Fibroblast of lung (primary cell): ENCODE data around the gene C19orf81. TPM values are rescaled to one million over a fixed set of nuclear protein-coding genes. Genes with fewer than 3 reads are reported as not detected.

ENCODE experiments used
- DNase-seq, 2 donors: peaks; one replicate each; pipeline versions ENCODE4 v3.0.0 to v3.0.0-alpha.2; 2010; ENCODE audit warnings: low read depth in 2 of 2
- H2AFZ ChIP-seq: 2 replicates; pipeline ENCODE4 v1.5.1; 2012; ENCODE audit warnings: low read length, control low read depth, inconsistent platforms
- H3K27ac ChIP-seq: 2 replicates; pipeline ENCODE4 v1.5.1; 2011; ENCODE audit warnings: low read length, control low read depth; ENCODE audit not compliant: insufficient read depth
- H3K27me3 ChIP-seq: 2 replicates; pipeline ENCODE4 v1.5.1; 2011; ENCODE audit warnings: mild to moderate bottlenecking, low read length; ENCODE audit not compliant: control insufficient read depth, insufficient read depth
- H3K36me3 ChIP-seq: 2 replicates; pipeline ENCODE4 v1.5.1; 2011; ENCODE audit warnings: low read length; ENCODE audit not compliant: control insufficient read depth, insufficient read depth
- H3K4me1 ChIP-seq: 2 replicates; pipeline ENCODE4 v1.5.1; 2011; ENCODE audit warnings: low read length; ENCODE audit not compliant: control insufficient read depth, insufficient read depth; ENCODE audit errors: extremely low read depth
- H3K4me2 ChIP-seq: 2 replicates; pipeline ENCODE4 v1.5.1; 2011; ENCODE audit warnings: low read length, control low read depth; ENCODE audit not compliant: insufficient read depth; ENCODE audit errors: extremely low read depth
- H3K4me3 ChIP-seq, 4 experiments: fragments of 200-600 bp in 1 of 4; sonication (generic) in 1 of 4; replicated peaks in 1 of 4; 2 replicates each; pipeline ENCODE4 v1.5.1; 2011 to 2016; ENCODE audit warnings: low read length in 4 of 4, low read depth in 3 of 4, mild to moderate bottlenecking in 3 of 4, control low read depth in 2 of 4, inconsistent platforms in 1 of 4, mixed read lengths in 1 of 4; ENCODE audit not compliant: insufficient read depth in 1 of 4; ENCODE audit errors: control extremely low read depth in 1 of 4
- H3K79me2 ChIP-seq: 2 replicates; pipeline ENCODE4 v1.5.1; 2012; ENCODE audit warnings: mild to moderate bottlenecking, low read length, inconsistent platforms; ENCODE audit not compliant: control insufficient read depth, insufficient read depth
- H3K9ac ChIP-seq: 2 replicates; pipeline ENCODE4 v1.5.1; 2011; ENCODE audit warnings: mild to moderate bottlenecking, low read length, control low read depth; ENCODE audit not compliant: insufficient read depth
- H3K9me3 ChIP-seq: 2 replicates; pipeline ENCODE4 v1.5.1; 2012; ENCODE audit warnings: low read depth, low read length; ENCODE audit not compliant: control insufficient read depth, insufficient read depth
- H4K20me1 ChIP-seq: 2 replicates; pipeline ENCODE4 v1.5.1; 2011; ENCODE audit warnings: low read length; ENCODE audit not compliant: control insufficient read depth, insufficient read depth; ENCODE audit errors: extremely low read depth
- EZH2 ChIP-seq: IDR thresholded peaks from 2 replicates; pipeline ENCODE4 v1.5.1; 2012; ENCODE audit warnings: low read length, control low read depth, mild to moderate bottlenecking; ENCODE audit errors: missing control alignments
- polyA plus RNA-seq, 2 donors: library from polyadenylated mRNA; depleted of rRNA in 1 of 2; stranded (reverse) in 1 of 2; unstranded in 1 of 2; fragments of >200 nt; gene quantifications; 2 replicates each; pipeline ENCODE4 v1.2.1, GENCODE V29; 2011 to 2012; ENCODE audit warnings: missing spikeins in 1 of 2
- total RNA-seq: library from RNA; depleted of rRNA; stranded (reverse); fragments of >200 nt; gene quantifications from 2 replicates; pipeline ENCODE4 v1.2.1, GENCODE V29; 2014
- TF ChIP-seq, protein P1 (sequence below), 2 donors: IDR thresholded peaks in 1 of 2; conservative IDR thresholded peaks in 1 of 2; 1 replicate in 1 of 2; 2 replicates in 1 of 2; pipeline ENCODE4 v1.5.1; 2011 to 2012; ENCODE audit warnings: low read length in 2 of 2, control low read depth in 1 of 2, inconsistent platforms in 1 of 2, low read depth in 1 of 2, mild to moderate bottlenecking in 1 of 2

Gene C19orf81
- total and polyA plus RNA-seq, 2 donors (not counting 1 experiment from before 2014, with no cell fraction given): not detected

GRCh38 chr19:50648659-50649058, 586 bp upstream of the C19orf81 start:
- Histone ChIP-seq H3K36me3 (no peaks in the 10 kb centered on the region), H4K20me1 (no peaks in the 10 kb centered on the region), H3K27me3 (no peaks in the 10 kb centered on the region), H3K9ac (no peak overlapping the region), H3K9me3 (no peaks in the 10 kb centered on the region), H3K4me2 (no peak overlapping the region), H3K4me1 (no peaks in the 10 kb centered on the region), H3K4me3 (no peak overlapping the region), H2AFZ (no peak overlapping the region), H3K27ac (no peak overlapping the region), H3K79me2 (no peaks in the 10 kb centered on the region)
- DNase-seq: no peak
- TF ChIP-seq, protein P1, sequence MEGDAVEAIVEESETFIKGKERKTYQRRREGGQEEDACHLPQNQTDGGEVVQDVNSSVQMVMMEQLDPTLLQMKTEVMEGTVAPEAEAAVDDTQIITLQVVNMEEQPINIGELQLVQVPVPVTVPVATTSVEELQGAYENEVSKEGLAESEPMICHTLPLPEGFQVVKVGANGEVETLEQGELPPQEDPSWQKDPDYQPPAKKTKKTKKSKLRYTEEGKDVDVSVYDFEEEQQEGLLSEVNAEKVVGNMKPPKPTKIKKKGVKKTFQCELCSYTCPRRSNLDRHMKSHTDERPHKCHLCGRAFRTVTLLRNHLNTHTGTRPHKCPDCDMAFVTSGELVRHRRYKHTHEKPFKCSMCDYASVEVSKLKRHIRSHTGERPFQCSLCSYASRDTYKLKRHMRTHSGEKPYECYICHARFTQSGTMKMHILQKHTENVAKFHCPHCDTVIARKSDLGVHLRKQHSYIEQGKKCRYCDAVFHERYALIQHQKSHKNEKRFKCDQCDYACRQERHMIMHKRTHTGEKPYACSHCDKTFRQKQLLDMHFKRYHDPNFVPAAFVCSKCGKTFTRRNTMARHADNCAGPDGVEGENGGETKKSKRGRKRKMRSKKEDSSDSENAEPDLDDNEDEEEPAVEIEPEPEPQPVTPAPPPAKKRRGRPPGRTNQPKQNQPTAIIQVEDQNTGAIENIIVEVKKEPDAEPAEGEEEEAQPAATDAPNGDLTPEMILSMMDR (conservative IDR thresholded peaks at IDR 0.05 in 1 of 2, IDR thresholded peaks at IDR 0.05 in 1 of 2; ENCODE audit: low read depth in 1 of 2, low read length in 2 of 2): no peak
- TF ChIP-seq EZH2: no peak

DNA sequence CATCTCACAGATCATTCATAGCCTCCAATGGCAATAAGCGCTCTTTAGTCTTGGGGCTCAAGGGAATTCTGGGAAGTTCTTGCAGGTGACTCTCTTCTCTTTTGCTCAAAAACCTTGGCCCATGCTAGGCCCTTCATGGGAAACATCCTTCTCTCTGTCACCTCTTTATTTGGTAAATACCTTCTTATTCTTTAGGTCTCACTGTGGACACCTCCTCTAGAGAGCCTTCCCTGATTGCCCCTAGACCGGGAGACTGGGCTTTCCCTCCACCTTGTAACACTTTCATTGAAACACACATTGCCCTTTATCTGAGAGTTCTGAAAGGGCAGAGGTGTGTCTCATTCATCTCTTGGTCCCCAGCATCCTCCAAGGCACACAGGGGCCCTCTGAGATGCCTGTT, 1.9 kb downstream of the C19orf81 start:
- Histone ChIP-seq H3K27ac (no peak overlapping the region), H3K4me1 (no peaks in the 10 kb centered on the region), H3K4me2 (no peak overlapping the region), H3K36me3 (no peaks in the 10 kb centered on the region), H2AFZ (no peak overlapping the region), H3K9me3 (no peaks in the 10 kb centered on the region), H3K79me2 (no peaks in the 10 kb centered on the region), H3K27me3 (no peaks in the 10 kb centered on the region), H4K20me1 (no peaks in the 10 kb centered on the region), H3K9ac (no peak overlapping the region), H3K4me3 (no peak overlapping the region)
- no peak for DNase-seq
- no peak for TF ChIP-seq EZH2
- TF ChIP-seq, protein P1 (conservative IDR thresholded peaks at IDR 0.05 in 1 of 2, IDR thresholded peaks at IDR 0.05 in 1 of 2; ENCODE audit: low read depth in 1 of 2, low read length in 2 of 2): no peak

DNA sequence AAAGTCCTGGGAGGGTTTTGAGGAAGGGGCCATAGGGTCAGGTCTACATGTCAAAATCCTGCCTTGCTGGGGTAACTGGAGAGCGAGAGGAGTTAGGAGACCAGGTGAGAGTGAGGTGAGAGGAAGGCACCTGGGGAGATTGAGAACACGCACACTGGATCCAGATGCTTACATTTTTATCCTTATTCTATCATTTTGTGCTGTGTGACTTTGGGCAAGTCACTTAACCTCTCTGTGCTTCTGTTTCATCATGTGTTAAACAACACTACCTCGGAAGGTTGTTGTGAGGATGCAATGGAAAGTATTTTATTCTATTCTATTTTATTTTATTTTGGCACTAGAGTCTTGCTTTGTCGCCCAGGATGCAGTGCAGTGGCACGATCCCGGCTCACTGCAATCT, 3.5 kb downstream of the C19orf81 start:
- no peaks in the 10 kb centered on the region for H4K20me1 ChIP-seq
- no peak for DNase-seq

More for the DNA sequence above, 3.5 kb downstream of the C19orf81 start:
- no peak overlapping the region for H3K27ac ChIP-seq
- no peaks in the 10 kb centered on the region for H3K4me1 ChIP-seq
- no peak overlapping the region for H3K9ac ChIP-seq
- no peak overlapping the region for H3K4me2 ChIP-seq
- no peak overlapping the region for H3K4me3 ChIP-seq
- no peak overlapping the region for H2AFZ ChIP-seq
- no peaks in the 10 kb centered on the region for H3K36me3 ChIP-seq
- TF ChIP-seq EZH2: no peak
- TF ChIP-seq, protein P1 (conservative IDR thresholded peaks at IDR 0.05 in 1 of 2, IDR thresholded peaks at IDR 0.05 in 1 of 2; ENCODE audit: low read depth in 1 of 2, low read length in 2 of 2): no peak
- no peaks in the 10 kb centered on the region for H3K9me3 ChIP-seq
- H3K27me3 ChIP-seq: no peaks in the 10 kb centered on the region
- no peaks in the 10 kb centered on the region for H3K79me2 ChIP-seq
